ES-I3 (cell line): ENCODE measurements around the gene RPRD1A.

ENCODE experiments used
- H3K36me3 ChIP-seq: 2 replicates; pipeline ENCODE4 v1.6.1; 2013; ENCODE audit warnings: mild to moderate bottlenecking, low read length, control low read depth, moderate library complexity; ENCODE audit not compliant: insufficient read depth
- H3K4me1 ChIP-seq: 2 replicates; pipeline ENCODE4 v1.6.1; 2013; ENCODE audit warnings: mild to moderate bottlenecking, control low read depth, low read length; ENCODE audit not compliant: insufficient read depth
- H3K9ac ChIP-seq: 2 replicates; pipeline ENCODE4 v1.6.1; 2013; ENCODE audit warnings: low read depth, mild to moderate bottlenecking, low read length, moderate library complexity
- H3K9me3 ChIP-seq: 2 replicates; pipeline ENCODE4 v1.6.1; 2013; ENCODE audit warnings: mild to moderate bottlenecking, low read length, moderate library complexity; ENCODE audit not compliant: control insufficient read depth, insufficient read depth

The RPRD1A gene

DNA sequence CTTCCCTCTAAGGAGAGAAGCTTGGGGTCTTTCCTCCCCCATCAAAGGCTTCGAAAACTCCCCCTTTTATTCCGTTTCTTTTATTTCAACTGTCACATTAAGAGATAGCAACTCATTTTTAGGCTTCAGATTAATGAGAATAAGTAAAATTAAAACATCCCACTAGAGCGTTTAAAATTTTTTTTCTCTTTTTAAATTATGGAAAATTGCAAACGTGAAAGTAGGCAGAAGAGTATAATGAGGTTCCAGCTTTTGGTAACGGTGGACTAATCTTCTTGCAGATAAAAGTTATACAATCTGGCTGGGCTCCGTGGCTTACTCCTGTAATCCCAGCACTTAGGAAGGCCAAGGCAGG lies 116.8 kb downstream of the RPRD1A start:
- no peaks in the 10 kb centered on the region for H3K36me3 ChIP-seq
- H3K9ac ChIP-seq, result peak overlapping the region; percentile 98
- H3K9me3 ChIP-seq, result no peaks in the 10 kb centered on the region; the same call in 1 of the 2 replicates
- H3K4me1 ChIP-seq, result peaks cover 9% of the 10 kb centered on the region

GRCh38 chr18:35949903-35950627 lies 117.3 kb downstream of the RPRD1A start:
- H3K9me3 ChIP-seq, result no peaks in the 10 kb centered on the region; the same call in 1 of the 2 replicates
- H3K9ac ChIP-seq, result peak overlapping the region; percentile 98
- peaks cover 9% of the 10 kb centered on the region for H3K4me1 ChIP-seq
- no peaks in the 10 kb centered on the region for H3K36me3 ChIP-seq

DNA sequence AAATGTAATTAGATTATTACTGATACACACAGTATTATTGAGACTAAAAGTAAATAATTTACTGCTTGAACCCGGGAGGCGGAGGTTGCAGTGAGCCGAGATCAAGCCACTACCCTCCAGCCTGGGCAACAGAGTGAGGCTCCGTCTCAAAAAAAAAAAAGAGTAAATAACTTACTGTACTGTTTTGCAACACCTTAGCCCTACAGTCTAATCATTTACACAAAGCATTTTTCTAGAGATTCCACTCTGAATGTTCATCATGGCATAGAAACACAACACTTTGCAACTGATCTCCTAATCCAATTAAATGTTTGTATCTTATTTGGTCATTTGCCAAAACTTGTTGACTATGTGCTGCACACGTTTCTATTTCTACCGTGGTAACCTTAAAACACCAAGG lies 118.3 kb downstream of the RPRD1A start:
- H3K36me3 ChIP-seq, result 0 out of 2 replicates have a peak, but pooled peaks cover 6% of the 10 kb centered on the region
- H3K9ac ChIP-seq, result peak overlapping the region; percentile 98
- H3K9me3 ChIP-seq, result no peaks in the 10 kb centered on the region; the same call in 1 of the 2 replicates
- peaks cover 9% of the 10 kb centered on the region for H3K4me1 ChIP-seq

GRCh38 chr18:35948080-35948479 lies 119.3 kb downstream of the RPRD1A start:
- Histone ChIP-seq H3K4me1 (peaks cover 9% of the 10 kb centered on the region), H3K9ac (peak overlapping the region; percentile 98; the same call in 1 of the 2 replicates), H3K9me3 (no peaks in the 10 kb centered on the region; the same call in 1 of the 2 replicates), H3K36me3 (0 out of 2 replicates have a peak, but pooled peaks cover 6% of the 10 kb centered on the region)

GRCh38 chr18:35942661-35943060 lies 124.7 kb downstream of the RPRD1A start:
- Histone ChIP-seq H3K9ac (no peak overlapping the region), H3K4me1 (peaks cover 10% of the 10 kb centered on the region), H3K9me3 (no peaks in the 10 kb centered on the region), H3K36me3 (peaks cover 19% of the 10 kb centered on the region; the same call in 1 of the 2 replicates)

DNA sequence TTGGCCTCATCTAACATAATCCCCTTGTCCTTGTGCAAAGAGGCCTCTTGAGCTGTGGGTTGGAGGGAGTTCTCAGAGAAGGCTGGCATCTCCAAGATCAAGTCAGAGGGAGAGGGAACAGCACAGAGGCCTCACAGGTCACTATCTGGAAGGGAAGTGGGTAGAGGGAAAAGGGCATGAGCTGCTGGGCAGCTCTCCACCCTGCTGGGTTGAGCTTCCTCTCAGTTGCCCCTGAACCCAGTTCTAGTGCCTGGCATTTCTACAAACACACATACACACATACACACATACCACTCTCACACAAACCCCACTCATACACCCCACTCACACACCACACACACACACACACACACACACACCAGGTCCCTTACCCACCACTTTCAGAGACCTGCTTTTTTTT lies 125.2 kb downstream of the RPRD1A start:
- H3K9ac ChIP-seq, result no peak overlapping the region
- H3K9me3 ChIP-seq, result no peaks in the 10 kb centered on the region
- peaks cover 10% of the 10 kb centered on the region for H3K4me1 ChIP-seq
- peaks cover 21% of the 10 kb centered on the region; the same call in 1 of the 2 replicates for H3K36me3 ChIP-seq

GRCh38 chr18:35941299-35941698 lies 126.1 kb downstream of the RPRD1A start:
- Histone ChIP-seq H3K9me3 (no peaks in the 10 kb centered on the region), H3K36me3 (peaks cover 21% of the 10 kb centered on the region; the same call in 1 of the 2 replicates), H3K9ac (no peak overlapping the region), H3K4me1 (peaks cover 8% of the 10 kb centered on the region)
